ENCODE measurements around the gene ALKBH7. TPM values are rescaled to one million over a fixed set of nuclear protein-coding genes. Genes with fewer than 3 reads are reported as not detected.
A peak's percentile ranks its signal among the peaks of the same experiment; 100 is the strongest.
"Not testable (repeated sequence)": the region's sequence is repeated elsewhere in the genome, so short reads cannot be mapped to it uniquely, and the experiment has no call there.

Gene ALKBH7
- total and polyA plus RNA-seq, 4 donors: 29.9 to 99.7 (median 51.2) TPM

GRCh38 chr19:6360857-6361216 is 11.8 kb upstream of the ALKBH7 start:
- H3K27ac ChIP-seq (ENCODE audit: low read depth in 1 of 2, low read length in 2 of 2): peak overlapping the region in 1 of 2 donors; percentile 1
- not testable (repeated sequence) for H3K9ac ChIP-seq (ENCODE audit: low read depth in 1 of 2, low read length in 2 of 2); H3K27me3 ChIP-seq (ENCODE audit: control insufficient read depth in 4 of 4, insufficient read depth in 4 of 4, low read length in 3 of 4); DNase-seq (ENCODE audit: low spot score); H3K36me3 ChIP-seq (ENCODE audit: control insufficient read depth in 4 of 4, insufficient read depth in 3 of 4, low read depth in 1 of 4, low read length in 3 of 4); H3K9me3 ChIP-seq (ENCODE audit: control insufficient read depth in 4 of 4, low read length in 3 of 4)
- WGBS: 94% methylated on average over 10 of the region's 10 CpGs
- H3K4me1 ChIP-seq (ENCODE audit: control insufficient read depth in 4 of 4, insufficient read depth in 4 of 4, low read length in 3 of 4): peaks cover 0 to 11% (median 5%) of the 10 kb centered on the region in 4 donors
- H3K4me3 ChIP-seq (ENCODE audit: low read depth in 1 of 3, low read length in 3 of 3): peak overlapping the region in 1 of 3 donors; percentile 81

- under 1% methylated on average over 7 of the region's 7 CpGs for WGBS
- TF ChIP-seq ZBTB33 (IDR thresholded peaks at IDR 0.05) (no peak), YY1 (IDR thresholded peaks at IDR 0.05) (no peak), GABPA (IDR thresholded peaks at IDR 0.05 in 1 of 2, conservative IDR thresholded peaks at IDR 0.05 in 1 of 2) (no peak), REST (IDR thresholded peaks at IDR 0.05) (no peak), JUND (IDR thresholded peaks at IDR 0.05) (no peak), HNF4A (conservative IDR thresholded peaks at IDR 0.05) (no peak), HNF4G (IDR thresholded peaks at IDR 0.05) (no peak), TAF1 (conservative IDR thresholded peaks at IDR 0.05) (no peak), FOXA2 (IDR thresholded peaks at IDR 0.05) (no peak), ATF3 (IDR thresholded peaks at IDR 0.05) (no peak), RXRA (IDR thresholded peaks at IDR 0.05) (no peak), RAD21 (IDR thresholded peaks at IDR 0.05) (no peak), NR2F2 (IDR thresholded peaks at IDR 0.05) (no peak)
- DNase-seq (ENCODE audit: low spot score): no peak
Measured at GRCh38 chr19:6362027-6362350, 10.6 kb upstream of the ALKBH7 start.

GRCh38 chr19:6362351-6362801 is 10.2 kb upstream of the ALKBH7 start:
- no peak for DNase-seq (ENCODE audit: low spot score)
- H3K4me1 ChIP-seq (ENCODE audit: control insufficient read depth in 4 of 4, insufficient read depth in 4 of 4, low read length in 3 of 4): peaks cover 0 to 11% (median 5%) of the 10 kb centered on the region in 4 donors
- TF ChIP-seq NR2F2 (IDR thresholded peaks at IDR 0.05) (no peak), GABPA (IDR thresholded peaks at IDR 0.05 in 1 of 2, conservative IDR thresholded peaks at IDR 0.05 in 1 of 2) (no peak), HNF4A (conservative IDR thresholded peaks at IDR 0.05) (peak; percentile 16 to 33)
- H3K9ac ChIP-seq (ENCODE audit: low read depth in 1 of 2, low read length in 2 of 2): peak overlapping the region; percentile 28 to 76
- H3K27me3 ChIP-seq (ENCODE audit: control insufficient read depth in 4 of 4, insufficient read depth in 4 of 4, low read length in 3 of 4): no peaks in the 10 kb centered on the region
- 18% methylated on average over 11 of the region's 11 CpGs for whole genome bisulfite sequencing
- H3K27ac ChIP-seq (ENCODE audit: low read depth in 1 of 2, low read length in 2 of 2): peak overlapping the region; percentile 62 to 72
- peaks cover 8 to 16% (median 15%) of the 10 kb centered on the region in 4 donors for H3K36me3 ChIP-seq (ENCODE audit: control insufficient read depth in 4 of 4, insufficient read depth in 3 of 4, low read depth in 1 of 4, low read length in 3 of 4)
- peak overlapping the region; percentile 68 to 82 (median 81) for H3K4me3 ChIP-seq (ENCODE audit: low read depth in 1 of 3, low read length in 3 of 3)
- no peaks in the 10 kb centered on the region for H3K9me3 ChIP-seq (ENCODE audit: control insufficient read depth in 4 of 4, low read length in 3 of 4)

More at GRCh38 chr19:6362027-6362350, 10.6 kb upstream of the ALKBH7 start:
- Histone ChIP-seq H3K9me3 (ENCODE audit: control insufficient read depth in 4 of 4, low read length in 3 of 4) (no peaks in the 10 kb centered on the region), H3K27me3 (ENCODE audit: control insufficient read depth in 4 of 4, insufficient read depth in 4 of 4, low read length in 3 of 4) (no peaks in the 10 kb centered on the region), H3K27ac (ENCODE audit: low read depth in 1 of 2, low read length in 2 of 2) (peak overlapping the region; percentile 62 to 72), H3K4me3 (ENCODE audit: low read depth in 1 of 3, low read length in 3 of 3) (peak overlapping the region; percentile 68 to 82 (median 81)), H3K4me1 (ENCODE audit: control insufficient read depth in 4 of 4, insufficient read depth in 4 of 4, low read length in 3 of 4) (peaks cover 0 to 11% (median 5%) of the 10 kb centered on the region in 4 donors), H3K36me3 (ENCODE audit: control insufficient read depth in 4 of 4, insufficient read depth in 3 of 4, low read depth in 1 of 4, low read length in 3 of 4) (peaks cover 8 to 15% (median 12%) of the 10 kb centered on the region in 4 donors), H3K9ac (ENCODE audit: low read depth in 1 of 2, low read length in 2 of 2) (peak overlapping the region; percentile 28 to 76)
